Muscle of arm (tissue), 12 donors: Measurements from ENCODE around the gene LDAH. TPM values are rescaled to one million over a fixed set of nuclear protein-coding genes. Genes with fewer than 3 reads are reported as not detected.

Experiments used
- DNase-seq: peaks from one replicate; pipeline ENCODE4 v3.0.0-alpha.2; 2013
- polyA plus RNA-seq, 12 donors: library from polyadenylated mRNA; unstranded; fragments of 120-200 nt; gene quantifications; one replicate each; pipeline ENCODE4 v1.2.1, GENCODE V29; 2013; ENCODE audit not compliant: insufficient read length in 12 of 12

LDAH gene
- polyA plus RNA-seq, 12 donors: 8.4 to 18.4 (median 10.8) TPM; not detected in 1

DNA sequence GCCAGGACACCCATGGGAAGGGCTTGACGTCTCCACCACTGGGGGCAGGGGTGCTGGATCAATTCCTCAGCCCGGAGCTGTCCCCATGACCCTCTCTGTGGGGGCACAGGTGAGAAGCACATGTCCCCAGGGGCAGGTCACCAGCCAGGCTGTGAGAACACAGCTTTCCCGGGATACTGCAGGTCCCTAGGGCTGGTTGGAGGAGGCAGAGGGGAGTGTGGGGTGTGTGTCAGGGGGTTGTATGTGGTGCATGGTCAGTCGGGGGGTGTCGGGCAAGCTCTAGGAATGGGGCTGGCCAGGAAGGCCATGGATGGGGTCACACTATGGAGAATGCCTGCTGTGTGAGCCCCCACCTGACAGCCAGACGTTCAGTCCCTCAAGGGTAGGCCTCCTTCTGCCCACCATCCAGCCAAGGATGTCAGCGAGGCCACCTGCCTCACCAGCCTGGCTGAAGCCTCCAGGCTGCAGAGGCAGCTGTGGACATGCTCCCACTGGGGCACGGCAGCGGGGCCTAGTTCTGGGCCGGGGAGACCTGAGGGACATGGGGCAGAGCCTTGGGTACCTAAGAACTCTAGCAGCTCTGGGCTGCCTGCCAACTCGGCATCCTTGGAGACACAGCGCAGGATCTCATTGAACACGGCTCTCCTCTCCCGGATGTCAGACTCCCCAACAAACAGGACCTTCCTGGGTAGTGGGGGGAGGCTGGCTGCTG lies 182.3 kb downstream of the LDAH start:
- DNase-seq: no peak

- DNase-seq: no peak
Measured at GRCh38 chr2:20638646-20639430, 184.1 kb downstream of the LDAH start.

- DNase-seq: no peak
Measured at GRCh38 chr2:20638014-20638413, 184.9 kb downstream of the LDAH start.

- no peak for DNase-seq
Measured at GRCh38 chr2:20637147-20637546, 185.8 kb downstream of the LDAH start.

DNA sequence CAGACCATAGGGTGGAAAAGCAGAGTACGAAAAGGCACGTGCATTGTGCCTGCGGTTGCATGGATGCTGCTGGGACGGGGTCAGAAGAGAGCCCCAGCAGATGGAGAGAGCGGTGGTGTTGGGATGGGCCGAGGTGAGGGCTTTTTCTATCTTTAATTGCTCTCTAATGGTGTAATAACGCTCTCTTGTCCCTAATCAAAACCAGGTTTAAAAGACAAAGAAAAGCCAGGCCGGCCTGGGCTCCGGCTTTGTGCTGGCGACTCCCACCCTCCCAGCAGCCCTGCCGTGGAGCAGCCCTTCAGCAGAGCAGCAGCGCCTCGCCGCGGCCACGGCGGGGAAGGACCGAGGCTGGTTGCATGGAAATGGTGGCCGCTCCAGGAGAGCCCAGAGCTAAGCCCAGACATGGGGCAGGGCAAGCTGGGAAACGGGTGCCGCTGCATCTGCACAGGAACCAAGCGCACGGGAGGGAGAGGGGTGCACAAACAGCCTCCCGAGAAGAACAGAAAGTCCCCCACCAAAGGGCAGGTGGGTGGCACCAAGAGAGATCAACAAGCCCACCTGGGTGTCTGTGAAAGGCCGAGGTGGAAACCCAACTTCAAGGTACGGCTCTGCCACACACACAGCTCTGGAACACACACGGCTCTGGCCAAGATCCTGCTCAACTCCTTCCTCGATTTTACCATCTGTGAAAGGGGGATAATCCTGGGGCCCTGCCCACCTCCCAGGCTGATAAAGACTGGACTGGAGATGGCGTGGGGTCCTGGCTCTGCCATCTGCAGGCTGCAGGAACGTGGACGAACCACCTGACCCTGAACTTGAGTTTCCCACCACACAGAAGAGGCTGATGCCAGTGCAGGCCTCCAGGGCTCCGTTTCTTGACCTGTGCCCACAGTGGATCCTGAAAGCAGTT lies 187.0 kb downstream of the LDAH start:
- DNase-seq: peak; percentile 89

DNA sequence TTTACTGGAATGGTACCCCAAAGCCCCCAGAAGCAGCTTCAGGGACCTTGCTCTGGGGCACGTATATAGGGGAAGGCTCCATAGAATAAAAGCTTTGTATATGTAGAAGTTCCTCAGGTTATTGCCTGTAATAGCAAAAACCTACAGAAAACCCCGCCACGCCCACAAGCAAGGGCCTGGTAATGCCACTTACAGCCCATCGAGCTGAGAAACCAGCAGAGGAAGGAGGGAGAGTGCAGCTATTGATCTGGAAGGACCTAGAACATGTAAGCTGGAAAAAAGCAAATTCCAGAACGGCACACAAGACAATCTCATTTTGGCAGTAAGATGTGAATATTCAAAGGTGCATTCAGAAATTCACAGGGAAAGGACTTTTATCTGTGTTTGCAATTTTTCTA lies 187.8 kb downstream of the LDAH start:
- no peak for DNase-seq

DNA sequence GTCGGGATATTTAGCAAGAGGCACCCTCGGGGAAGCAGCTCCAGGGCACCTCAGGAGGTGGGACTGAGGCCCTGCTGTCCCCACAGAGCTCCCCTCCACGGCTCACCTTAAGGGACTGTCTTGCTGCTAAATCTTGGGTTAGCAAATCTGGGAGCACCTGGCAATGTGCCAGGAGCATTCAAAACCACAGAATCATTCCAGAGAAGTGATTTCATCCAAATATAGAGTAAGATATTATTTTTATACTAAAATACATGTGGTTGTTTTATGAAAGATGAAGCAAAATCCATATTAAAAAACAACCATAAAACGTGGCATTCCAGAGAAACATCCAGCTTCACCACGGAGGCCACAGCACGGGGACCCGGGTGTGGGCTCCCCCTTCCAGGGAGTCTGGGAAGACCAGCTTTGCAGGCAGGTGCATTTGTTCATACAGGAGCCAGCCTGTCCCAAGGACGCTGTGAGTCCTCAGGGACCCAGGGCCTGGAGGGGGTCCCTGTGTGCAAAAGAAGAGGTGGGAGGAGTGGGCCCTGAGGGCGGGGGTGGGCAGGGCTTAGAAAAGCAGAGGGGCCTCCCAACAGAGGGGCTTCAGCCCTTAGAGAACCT lies 188.3 kb downstream of the LDAH start:
- DNase-seq: no peak

Other genes with a start within 250 kb of the LDAH start
- 10 to 100 TPM in 3 of 12 donors, 1 to 10 TPM in 8, not detected in 1; 6.0 to 20.7 (median 8.5) TPM for gene HS1BP3, start 172.0 kb downstream of the LDAH start, polyA plus RNA-seq
- under 1 TPM in 10 of 12 donors, not detected in 2; 0.27 to 0.92 (median 0.60) TPM for gene GDF7, start 156.0 kb downstream of the LDAH start, polyA plus RNA-seq
- 10 to 100 TPM in 2 of 12 donors, 1 to 10 TPM in 2, under 1 TPM in 7, not detected in 1; 0.04 to 44.3 (median 0.15) TPM for gene APOB, start 221.0 kb upstream of the LDAH start, polyA plus RNA-seq